DND-41 (cell line): ENCODE data around the gene IL22RA1.

Experiments
- EZH2 ChIP-seq: IDR thresholded peaks from 3 replicates; pipeline ENCODE4 v1.6.1; 2012; ENCODE audit warnings: borderline replicate concordance, low read depth, mild to moderate bottlenecking, moderate library complexity, low read length, inconsistent platforms; ENCODE audit not compliant: severe bottlenecking
- TF ChIP-seq, protein P1 (sequence below): IDR thresholded peaks from 2 replicates; pipeline ENCODE4 v1.5.1; 2012; ENCODE audit warnings: borderline replicate concordance, low read length, moderate library complexity, mild to moderate bottlenecking; ENCODE audit not compliant: poor library complexity, severe bottlenecking; ENCODE audit errors: extremely low read depth

DNA sequence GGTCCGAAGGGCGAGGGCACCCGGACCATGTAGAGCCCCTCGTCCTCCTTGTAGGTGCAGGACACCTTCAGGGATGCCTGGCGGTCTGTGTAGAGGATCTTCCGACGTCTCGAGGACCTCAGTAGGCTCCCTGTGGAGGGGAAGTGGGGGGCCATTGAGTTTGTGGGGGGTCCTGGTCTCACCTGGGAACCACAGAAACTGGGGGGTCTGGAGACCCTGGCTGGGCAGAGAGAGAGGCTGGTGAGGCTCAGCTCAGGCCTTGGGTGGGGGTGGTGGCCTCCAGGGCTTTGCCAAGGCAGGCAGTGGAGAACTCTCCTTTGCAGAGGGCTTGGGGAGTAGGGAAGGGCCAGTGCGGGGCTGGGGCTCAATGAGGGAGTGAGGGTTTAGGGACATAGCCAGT, 50.0 kb downstream of the IL22RA1 start:
- TF ChIP-seq, protein P1, sequence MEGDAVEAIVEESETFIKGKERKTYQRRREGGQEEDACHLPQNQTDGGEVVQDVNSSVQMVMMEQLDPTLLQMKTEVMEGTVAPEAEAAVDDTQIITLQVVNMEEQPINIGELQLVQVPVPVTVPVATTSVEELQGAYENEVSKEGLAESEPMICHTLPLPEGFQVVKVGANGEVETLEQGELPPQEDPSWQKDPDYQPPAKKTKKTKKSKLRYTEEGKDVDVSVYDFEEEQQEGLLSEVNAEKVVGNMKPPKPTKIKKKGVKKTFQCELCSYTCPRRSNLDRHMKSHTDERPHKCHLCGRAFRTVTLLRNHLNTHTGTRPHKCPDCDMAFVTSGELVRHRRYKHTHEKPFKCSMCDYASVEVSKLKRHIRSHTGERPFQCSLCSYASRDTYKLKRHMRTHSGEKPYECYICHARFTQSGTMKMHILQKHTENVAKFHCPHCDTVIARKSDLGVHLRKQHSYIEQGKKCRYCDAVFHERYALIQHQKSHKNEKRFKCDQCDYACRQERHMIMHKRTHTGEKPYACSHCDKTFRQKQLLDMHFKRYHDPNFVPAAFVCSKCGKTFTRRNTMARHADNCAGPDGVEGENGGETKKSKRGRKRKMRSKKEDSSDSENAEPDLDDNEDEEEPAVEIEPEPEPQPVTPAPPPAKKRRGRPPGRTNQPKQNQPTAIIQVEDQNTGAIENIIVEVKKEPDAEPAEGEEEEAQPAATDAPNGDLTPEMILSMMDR: no peak
- no peak for TF ChIP-seq EZH2
